NCI-H1930 (cell line): ENCODE data around the gene ZC3H12C.
A peak's percentile ranks its signal among the peaks of the same experiment; 100 is the strongest.

ENCODE experiments used
- DNase-seq, 2 experiments: peaks; one replicate each; lab custom pipeline; 2025; lab: John Stamatoyannopoulos, UW

Gene ZC3H12C

DNA sequence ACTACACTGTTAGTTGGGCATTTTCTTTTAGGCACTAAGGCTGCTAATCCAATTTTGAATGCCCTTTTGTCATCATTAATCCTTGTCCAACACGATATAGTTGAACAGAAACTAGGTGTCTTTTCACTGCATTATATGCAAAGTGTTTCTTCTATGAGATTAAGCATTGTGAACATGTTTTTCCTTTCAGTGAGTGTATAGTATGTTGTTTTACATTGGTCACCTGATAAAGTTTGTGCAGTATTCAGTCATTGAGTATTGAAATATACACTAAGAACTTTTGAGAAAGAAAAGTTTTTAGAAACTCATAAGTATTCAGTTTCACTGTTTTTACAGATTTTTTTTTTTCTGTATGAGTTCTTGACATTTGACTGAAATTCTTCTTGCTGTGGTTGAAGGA lies 59.0 kb downstream of the ZC3H12C start:
- no peak for DNase-seq

GRCh38 chr11:110153474-110153873 lies 60.3 kb downstream of the ZC3H12C start:
- no peak for DNase-seq

- no peak for DNase-seq
These were observed 63.3 kb downstream of the ZC3H12C start for GRCh38 chr11:110156503-110156902.

- DNase-seq = no peak
These were observed 65.4 kb downstream of the ZC3H12C start for GRCh38 chr11:110158317-110159200.

DNA sequence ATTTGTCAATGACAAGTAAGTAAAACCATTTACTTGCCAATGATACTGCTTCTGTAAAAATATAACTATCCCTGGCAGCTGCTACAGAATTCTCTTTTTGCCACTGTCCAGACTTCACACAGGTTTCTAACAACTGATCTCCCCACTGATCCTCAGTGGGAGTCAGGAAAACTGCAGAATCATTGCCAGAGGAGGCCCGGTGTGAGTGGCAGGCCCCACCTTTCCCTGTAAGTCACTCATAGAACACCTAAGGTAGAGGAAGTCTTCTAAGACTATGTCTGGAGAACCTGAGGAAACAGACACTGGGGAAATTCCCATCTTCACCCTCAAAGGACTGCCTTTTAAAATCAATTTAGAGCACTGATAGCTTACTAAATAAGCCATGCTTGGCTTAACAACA lies 66.3 kb downstream of the ZC3H12C start:
- no peak for DNase-seq

GRCh38 chr11:110160016-110160415 lies 66.8 kb downstream of the ZC3H12C start:
- DNase-seq = no peak

GRCh38 chr11:110160437-110160836 lies 67.2 kb downstream of the ZC3H12C start:
- DNase-seq = no peak

DNA sequence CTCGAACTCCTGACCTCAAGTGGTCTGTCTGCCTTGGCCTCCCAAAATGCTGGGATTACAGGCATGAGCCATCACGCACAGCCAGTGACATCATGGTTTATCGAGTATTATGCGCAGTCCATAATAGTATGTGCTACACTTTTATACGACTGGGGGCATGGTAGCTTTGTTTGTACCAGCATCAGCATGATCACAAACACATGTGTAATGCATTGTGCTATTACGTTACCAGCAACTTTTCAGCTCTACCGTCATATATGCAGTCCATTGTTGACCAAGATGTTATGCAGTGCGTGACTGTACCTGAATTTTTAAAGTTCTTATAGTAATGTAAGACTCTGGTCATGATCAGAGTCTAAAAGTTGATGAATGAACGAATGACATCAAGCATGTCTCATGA lies 67.9 kb downstream of the ZC3H12C start:
- DNase-seq = no peak

- DNase-seq = no peak
These were observed 69.0 kb downstream of the ZC3H12C start for GRCh38 chr11:110162216-110162615.

GRCh38 chr11:110165039-110165925 lies 72.1 kb downstream of the ZC3H12C start:
- no peak for DNase-seq

DNA sequence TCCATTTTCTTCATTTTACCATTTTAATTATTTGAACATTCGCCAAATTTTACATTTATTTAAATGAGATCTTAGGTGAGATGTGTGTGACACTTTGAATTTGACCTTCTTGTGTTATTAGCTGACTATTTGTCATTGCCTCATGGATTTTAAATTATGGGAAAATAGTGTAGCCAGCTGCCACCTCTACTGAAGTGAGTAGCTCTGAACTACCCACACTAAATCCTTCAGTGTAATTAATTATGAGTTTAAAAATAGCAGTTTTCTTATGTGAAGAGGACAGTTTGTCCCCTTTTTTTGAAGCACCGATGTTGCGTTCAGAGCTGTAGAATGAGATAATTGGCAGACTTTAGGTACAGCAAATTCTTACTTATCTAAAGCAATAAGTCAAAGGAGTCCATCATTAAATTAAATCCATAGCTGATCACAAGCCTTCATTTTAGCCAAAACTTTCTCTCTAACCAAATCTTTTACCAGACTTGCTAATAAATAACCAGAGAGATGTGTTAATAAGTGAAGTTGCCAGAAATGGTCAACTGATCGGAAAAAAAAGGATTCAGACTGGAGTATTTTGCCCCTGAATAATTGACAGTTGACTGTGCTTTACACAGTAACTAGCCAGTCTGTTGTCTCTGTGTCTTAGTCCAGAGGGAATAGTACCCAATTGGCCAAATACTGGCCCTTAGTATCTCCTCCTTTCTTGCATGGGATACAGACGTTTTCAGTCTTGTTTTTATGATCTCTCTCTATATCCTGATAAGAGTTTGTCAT lies 75.0 kb downstream of the ZC3H12C start:
- DNase-seq = peak in 1 of 2 experiments; percentile 4

GRCh38 chr11:110169738-110170137 lies 76.5 kb downstream of the ZC3H12C start:
- no peak for DNase-seq

- DNase-seq = no peak
These were observed 79.4 kb downstream of the ZC3H12C start for GRCh38 chr11:110172468-110173065.

DNA sequence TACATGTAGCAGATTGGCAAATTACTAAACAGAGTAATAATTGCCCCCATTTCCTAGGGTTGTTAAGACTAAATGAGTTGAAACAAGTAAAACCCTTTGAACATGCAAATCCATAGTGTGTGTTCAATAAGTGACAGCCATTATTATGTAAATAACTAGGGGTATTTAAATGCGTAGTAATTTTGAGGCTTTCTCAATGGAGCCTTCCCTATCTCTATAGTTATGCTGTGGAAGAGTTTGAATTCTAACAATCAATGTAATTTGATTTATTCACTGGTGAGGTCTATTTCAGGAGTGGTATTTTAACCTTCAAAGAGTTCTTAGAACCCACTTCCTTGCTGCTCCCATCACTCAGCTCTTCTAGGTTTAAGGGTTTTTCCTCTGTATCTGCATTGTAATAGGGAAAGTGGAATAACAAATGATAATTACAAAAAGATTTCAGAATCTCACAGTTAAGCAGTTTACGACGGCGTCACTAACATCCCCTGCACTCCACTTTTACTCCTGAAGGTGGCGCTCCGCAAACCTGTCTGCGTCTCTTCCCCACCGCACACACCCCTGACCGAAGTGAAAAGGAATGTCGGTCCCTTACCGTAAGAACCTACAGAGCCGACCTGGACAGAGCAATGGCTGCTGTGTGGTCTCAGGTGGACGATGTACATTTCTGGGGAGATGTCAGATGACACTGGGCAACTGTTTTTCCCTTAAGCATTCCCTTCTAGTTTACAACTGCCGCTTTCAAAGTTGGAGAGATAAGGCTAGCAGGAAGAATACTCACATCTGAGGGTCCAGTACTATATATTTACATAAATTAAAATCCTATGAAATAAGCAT lies 80.8 kb downstream of the ZC3H12C start:
- DNase-seq = peak in 1 of 2 experiments; percentile 9

GRCh38 chr11:110174645-110175310 lies 81.6 kb downstream of the ZC3H12C start:
- DNase-seq = no peak

DNA sequence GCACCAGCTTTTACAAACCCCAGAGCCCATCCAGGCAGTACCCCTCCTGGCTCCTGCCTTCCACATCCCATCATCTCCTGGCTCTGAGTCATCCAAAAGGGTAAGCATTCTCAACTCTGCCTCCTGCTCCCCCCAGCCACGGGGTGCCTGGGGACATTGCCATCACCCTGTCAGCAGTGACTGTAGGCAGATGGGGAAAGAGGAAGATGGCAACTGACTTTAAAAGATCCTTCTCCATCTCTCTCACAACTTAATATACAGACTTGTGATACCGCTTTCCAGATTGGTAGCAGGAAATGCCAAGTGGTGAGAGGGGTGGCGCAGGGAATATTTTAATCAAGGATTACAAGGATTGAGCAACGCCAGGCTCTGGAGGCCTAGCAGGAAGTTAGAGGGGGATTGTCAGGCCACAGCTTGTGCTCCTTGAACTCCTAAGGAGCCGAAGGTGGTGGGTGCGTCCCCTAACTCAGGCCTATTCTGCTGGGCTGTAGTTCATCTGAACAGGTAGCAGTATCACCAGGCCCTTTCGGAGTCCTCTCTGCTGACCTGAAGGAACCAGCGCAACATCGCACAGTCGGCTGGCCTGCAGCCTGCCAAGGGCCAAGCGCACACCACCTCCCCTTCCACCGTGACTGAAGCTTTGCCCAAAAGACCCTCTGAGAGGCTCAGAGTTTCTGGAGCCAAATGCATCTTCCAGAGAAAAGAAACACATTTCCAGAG lies 83.3 kb downstream of the ZC3H12C start:
- no peak for DNase-seq

DNA sequence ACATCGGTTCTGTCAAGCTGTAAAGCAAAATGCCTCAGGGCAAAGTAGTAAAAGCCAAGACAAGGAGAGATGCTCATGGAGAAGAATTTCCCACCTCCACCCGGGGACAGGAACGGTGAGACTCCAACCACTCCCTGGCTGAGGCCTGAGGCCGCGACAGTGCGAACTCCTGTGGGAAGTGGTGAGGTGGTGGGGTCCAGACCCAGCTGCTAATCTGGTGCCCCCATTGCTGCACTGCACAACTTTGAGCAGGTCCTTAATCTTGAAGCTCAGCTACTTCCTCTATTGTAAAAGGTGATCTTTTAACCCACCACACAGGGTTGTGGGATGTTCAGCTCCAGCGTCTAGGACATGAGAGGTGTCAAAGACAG lies 83.9 kb downstream of the ZC3H12C start:
- DNase-seq = no peak

GRCh38 chr11:110179064-110179463 lies 85.9 kb downstream of the ZC3H12C start:
- no peak for DNase-seq

GRCh38 chr11:110182886-110183285 lies 89.7 kb downstream of the ZC3H12C start:
- no peak for DNase-seq

DNA sequence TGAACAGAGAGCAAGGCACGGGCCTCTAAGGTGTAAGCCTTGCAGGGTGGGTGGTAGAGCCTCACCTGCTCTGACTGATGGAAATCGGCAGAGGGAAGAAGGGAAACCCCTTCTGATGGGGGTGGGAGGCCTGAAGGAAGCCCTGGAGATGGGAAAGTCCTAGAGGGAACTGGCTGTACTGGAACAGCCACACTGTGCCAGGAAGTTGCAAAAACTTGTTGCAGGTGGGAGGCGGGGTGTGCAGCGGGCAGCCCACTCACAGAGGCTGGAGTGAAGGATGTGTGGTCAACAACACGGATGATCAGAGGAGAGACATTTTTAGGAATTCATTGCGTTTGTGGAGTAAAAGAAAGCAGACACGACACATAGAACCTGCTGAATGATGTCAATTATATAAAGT lies 91.3 kb downstream of the ZC3H12C start:
- no peak for DNase-seq
